SU-DHL-6 (cell line): ENCODE results near the gene STARD7.

ENCODE experiments used
- EZH2phosphoT487 ChIP-seq: fragments of 200-600 bp; sonication (generic), shearing (Covaris generic); conservative IDR thresholded peaks from 2 replicates; pipeline ENCODE4 v1.6.1; 2018; ENCODE audit warnings: mild to moderate bottlenecking, antibody characterized with exemption, low read length, moderate library complexity, mixed read lengths
- TF ChIP-seq, protein P1 (sequence below): fragments of 200-600 bp; sonication (generic); IDR thresholded peaks from one replicate; pipeline ENCODE4 v1.5.1; 2017; ENCODE audit warnings: antibody characterized with exemption, mild to moderate bottlenecking, low read length, moderate library complexity; ENCODE audit not compliant: insufficient read depth, poor library complexity, severe bottlenecking

- TF ChIP-seq, protein P1, sequence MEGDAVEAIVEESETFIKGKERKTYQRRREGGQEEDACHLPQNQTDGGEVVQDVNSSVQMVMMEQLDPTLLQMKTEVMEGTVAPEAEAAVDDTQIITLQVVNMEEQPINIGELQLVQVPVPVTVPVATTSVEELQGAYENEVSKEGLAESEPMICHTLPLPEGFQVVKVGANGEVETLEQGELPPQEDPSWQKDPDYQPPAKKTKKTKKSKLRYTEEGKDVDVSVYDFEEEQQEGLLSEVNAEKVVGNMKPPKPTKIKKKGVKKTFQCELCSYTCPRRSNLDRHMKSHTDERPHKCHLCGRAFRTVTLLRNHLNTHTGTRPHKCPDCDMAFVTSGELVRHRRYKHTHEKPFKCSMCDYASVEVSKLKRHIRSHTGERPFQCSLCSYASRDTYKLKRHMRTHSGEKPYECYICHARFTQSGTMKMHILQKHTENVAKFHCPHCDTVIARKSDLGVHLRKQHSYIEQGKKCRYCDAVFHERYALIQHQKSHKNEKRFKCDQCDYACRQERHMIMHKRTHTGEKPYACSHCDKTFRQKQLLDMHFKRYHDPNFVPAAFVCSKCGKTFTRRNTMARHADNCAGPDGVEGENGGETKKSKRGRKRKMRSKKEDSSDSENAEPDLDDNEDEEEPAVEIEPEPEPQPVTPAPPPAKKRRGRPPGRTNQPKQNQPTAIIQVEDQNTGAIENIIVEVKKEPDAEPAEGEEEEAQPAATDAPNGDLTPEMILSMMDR, result no peak
- no peak for TF ChIP-seq EZH2phosphoT487
Observed at GRCh38 chr2:96239745-96240264, 31.2 kb upstream of the STARD7 start.
